Raji (cell line): ENCODE data around the gene SGTA.

Source experiments
- POLR2A ChIP-seq: IDR thresholded peaks from 2 replicates; pipeline ENCODE4 v1.6.1; 2011; ENCODE audit warnings: low read depth, low read length, control low read depth; ENCODE audit not compliant: insufficient read depth

The SGTA gene

GRCh38 chr19:2720777-2721569 is 62.1 kb downstream of the SGTA start, which contains the start of gene DIRAS1:
Gene DIRAS1, minus strand, starts transcription at chr19:2721372. Its CDS starts 3,566 bp downstream, at chr19:2717806.
- no peak for TF ChIP-seq POLR2A

- TF ChIP-seq POLR2A = no peak
Measured at GRCh38 chr19:2719920-2720776, 62.9 kb downstream of the SGTA start.

GRCh38 chr19:2719232-2719735 is 63.8 kb downstream of the SGTA start:
- no peak for TF ChIP-seq POLR2A

GRCh38 chr19:2717638-2718541 is 65.2 kb downstream of the SGTA start:
- no peak for TF ChIP-seq POLR2A

GRCh38 chr19:2716722-2717637 is 66.1 kb downstream of the SGTA start:
- TF ChIP-seq POLR2A = no peak

- TF ChIP-seq POLR2A = no peak
Measured at GRCh38 chr19:2716275-2716650, 66.8 kb downstream of the SGTA start.

GRCh38 chr19:2715470-2716274 is 67.4 kb downstream of the SGTA start:
- no peak for TF ChIP-seq POLR2A

GRCh38 chr19:2714531-2715269 is 68.4 kb downstream of the SGTA start:
- no peak for TF ChIP-seq POLR2A

- no peak for TF ChIP-seq POLR2A
Measured at GRCh38 chr19:2711875-2712205, 71.2 kb downstream of the SGTA start.

GRCh38 chr19:2711172-2711874 is 71.8 kb downstream of the SGTA start:
- no peak for TF ChIP-seq POLR2A

- TF ChIP-seq POLR2A = no peak
Measured at GRCh38 chr19:2706251-2706650, 76.8 kb downstream of the SGTA start.
